Coronary artery (tissue), 2 donors: ENCODE data around the gene LRRK1.
A peak's percentile ranks its signal among the peaks of the same experiment; 100 is the strongest.

Source experiments
- DNase-seq: peaks from one replicate; pipeline ENCODE4 v3.0.0-alpha.2; 2017; ENCODE audit warnings: low spot score
- H3K27ac ChIP-seq, 2 donors: fragments of 200-600 bp; sonication (generic); one replicate each; pipeline ENCODE4 v1.5.1; 2016 to 2019
- H3K4me3 ChIP-seq: fragments of 200-600 bp; sonication (generic); 2 replicates; pipeline ENCODE4 v1.5.1; 2016; ENCODE audit warnings: mild to moderate bottlenecking, moderate library complexity
- TF ChIP-seq, protein P1 (sequence below): fragments of 200-600 bp; sonication (generic); IDR thresholded peaks from one replicate; pipeline ENCODE4 v1.5.1; 2019; ENCODE audit warnings: antibody characterized with exemption

Gene LRRK1

DNA sequence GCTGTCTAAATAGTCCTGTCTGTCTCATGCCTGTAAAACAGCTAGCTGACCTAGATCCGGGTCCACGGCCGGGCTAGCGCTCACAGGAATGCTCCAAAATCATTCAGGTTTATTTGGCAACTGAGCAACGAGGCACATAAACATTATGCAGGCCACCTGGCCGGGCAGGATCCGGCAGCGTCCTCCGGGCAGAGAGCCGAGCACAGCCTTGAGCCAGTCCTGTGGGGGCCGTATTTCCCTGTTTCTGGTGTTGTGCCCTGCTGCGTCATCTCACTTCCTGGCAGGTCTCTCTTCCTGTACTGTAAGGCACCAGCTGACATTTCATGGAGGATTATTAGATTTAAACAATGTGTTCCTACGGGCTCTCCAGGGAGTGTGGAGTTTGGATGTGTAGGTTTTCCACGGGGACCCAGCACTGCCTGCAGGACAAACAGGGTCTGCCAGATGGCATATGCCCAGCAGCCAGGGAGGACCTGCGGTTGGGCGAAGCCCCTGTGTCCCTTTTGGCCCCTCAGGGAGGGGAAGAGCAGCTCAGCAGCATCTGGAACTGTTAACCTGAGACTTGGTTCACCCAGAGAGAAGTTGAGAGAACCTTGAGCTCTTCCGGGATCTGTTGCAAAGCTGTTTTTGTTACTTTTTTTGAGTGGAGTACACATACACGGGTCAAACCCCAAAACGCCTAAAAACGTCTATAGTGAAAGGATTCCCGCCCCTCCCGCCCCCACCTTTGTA is 16.6 kb upstream of the LRRK1 start:
- TF ChIP-seq, protein P1, sequence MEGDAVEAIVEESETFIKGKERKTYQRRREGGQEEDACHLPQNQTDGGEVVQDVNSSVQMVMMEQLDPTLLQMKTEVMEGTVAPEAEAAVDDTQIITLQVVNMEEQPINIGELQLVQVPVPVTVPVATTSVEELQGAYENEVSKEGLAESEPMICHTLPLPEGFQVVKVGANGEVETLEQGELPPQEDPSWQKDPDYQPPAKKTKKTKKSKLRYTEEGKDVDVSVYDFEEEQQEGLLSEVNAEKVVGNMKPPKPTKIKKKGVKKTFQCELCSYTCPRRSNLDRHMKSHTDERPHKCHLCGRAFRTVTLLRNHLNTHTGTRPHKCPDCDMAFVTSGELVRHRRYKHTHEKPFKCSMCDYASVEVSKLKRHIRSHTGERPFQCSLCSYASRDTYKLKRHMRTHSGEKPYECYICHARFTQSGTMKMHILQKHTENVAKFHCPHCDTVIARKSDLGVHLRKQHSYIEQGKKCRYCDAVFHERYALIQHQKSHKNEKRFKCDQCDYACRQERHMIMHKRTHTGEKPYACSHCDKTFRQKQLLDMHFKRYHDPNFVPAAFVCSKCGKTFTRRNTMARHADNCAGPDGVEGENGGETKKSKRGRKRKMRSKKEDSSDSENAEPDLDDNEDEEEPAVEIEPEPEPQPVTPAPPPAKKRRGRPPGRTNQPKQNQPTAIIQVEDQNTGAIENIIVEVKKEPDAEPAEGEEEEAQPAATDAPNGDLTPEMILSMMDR: no peak
- Histone ChIP-seq H3K4me3 (peak overlapping the region; percentile 64), H3K27ac (peak overlapping the region; percentile 49 to 81)
- DNase-seq: peak; percentile 76

DNA sequence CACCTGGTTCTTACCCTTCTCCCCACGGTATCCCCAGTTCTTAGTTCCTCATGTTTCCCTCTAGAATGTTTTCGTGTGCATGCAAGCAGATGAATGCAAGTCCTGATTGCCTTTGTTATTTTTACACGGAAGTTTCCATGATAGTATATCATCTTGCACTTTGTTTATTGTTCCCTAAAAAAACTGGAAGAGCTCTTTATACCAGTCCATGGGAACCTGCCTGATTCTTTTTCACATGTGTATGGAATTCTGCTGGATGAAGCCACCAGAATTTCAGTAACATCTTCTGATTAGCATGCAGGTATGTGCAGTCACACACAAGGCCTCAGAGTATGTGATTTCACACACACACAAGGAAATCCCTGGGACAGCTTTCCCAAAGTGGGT is 16.0 kb upstream of the LRRK1 start:
- TF ChIP-seq, protein P1: no peak
- peak overlapping the region; percentile 49 to 81 for H3K27ac ChIP-seq
- peak; percentile 14 for DNase-seq
- no peak overlapping the region for H3K4me3 ChIP-seq

DNA sequence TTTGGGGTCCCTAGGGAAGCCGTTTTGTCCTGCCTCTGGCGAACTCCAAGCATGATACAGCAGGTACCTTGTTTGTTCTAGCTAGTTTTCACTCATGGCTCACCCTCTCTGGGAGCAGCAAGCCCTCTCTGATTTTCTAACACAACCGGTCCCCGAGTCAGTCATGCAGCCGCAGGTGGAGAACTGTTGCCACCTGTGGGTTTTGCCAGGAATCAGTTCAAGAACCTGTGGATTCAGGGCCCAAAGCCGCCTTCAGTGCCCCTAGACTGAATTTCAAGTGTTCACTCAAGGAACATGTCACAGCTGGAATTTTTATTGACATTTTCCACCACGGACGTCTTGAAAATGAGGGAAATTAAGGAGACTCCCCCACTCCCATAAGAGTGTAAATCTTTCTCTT is 13.3 kb upstream of the LRRK1 start:
- TF ChIP-seq, protein P1: no peak
- H3K27ac ChIP-seq: no peak overlapping the region
- no peak overlapping the region for H3K4me3 ChIP-seq
- DNase-seq: peak; percentile 5

DNA sequence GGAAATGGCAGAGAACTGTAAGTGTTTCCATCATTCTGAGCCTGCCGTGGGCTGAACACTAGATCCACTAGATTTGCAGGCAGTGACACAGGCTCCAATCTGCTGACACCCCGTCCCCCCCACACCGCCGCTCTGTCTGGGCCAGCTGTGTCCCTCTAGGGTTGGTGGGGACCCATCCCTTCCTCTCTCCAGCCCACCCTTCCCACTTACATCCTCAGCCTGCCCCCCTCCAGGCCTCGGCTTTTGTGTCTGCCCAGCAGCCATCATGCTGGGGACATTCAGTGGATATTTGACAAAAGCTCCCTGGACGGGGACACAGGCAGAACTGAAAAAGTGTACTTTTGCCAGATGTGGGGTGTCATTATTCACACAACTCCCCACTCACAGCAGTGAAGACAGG is 10.7 kb upstream of the LRRK1 start:
- Histone ChIP-seq H3K4me3 (no peak overlapping the region), H3K27ac (no peak overlapping the region)
- TF ChIP-seq, protein P1: no peak
- DNase-seq: no peak

DNA sequence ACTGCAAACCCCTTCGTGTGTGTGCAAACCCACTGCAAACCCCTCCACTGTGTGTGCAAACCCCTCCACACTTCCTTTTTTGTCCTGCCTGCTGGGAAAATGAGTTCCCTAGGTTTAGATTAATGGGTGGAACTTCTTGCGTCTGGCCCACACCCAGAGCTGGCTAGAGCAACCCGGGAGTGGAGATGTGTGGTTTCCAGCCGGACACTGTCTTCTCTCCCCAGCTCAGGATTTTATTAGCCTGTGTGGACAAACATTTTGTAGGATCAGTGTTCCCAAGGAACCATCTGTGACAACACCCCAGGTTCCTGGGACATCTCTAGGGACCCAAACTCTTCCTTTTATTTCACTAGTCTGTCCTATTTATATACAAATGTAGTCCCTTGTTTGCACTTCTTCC is 9.6 kb upstream of the LRRK1 start:
- Histone ChIP-seq H3K4me3 (no peak overlapping the region), H3K27ac (no peak overlapping the region)
- TF ChIP-seq, protein P1: no peak
- DNase-seq: peak; percentile 22

DNA sequence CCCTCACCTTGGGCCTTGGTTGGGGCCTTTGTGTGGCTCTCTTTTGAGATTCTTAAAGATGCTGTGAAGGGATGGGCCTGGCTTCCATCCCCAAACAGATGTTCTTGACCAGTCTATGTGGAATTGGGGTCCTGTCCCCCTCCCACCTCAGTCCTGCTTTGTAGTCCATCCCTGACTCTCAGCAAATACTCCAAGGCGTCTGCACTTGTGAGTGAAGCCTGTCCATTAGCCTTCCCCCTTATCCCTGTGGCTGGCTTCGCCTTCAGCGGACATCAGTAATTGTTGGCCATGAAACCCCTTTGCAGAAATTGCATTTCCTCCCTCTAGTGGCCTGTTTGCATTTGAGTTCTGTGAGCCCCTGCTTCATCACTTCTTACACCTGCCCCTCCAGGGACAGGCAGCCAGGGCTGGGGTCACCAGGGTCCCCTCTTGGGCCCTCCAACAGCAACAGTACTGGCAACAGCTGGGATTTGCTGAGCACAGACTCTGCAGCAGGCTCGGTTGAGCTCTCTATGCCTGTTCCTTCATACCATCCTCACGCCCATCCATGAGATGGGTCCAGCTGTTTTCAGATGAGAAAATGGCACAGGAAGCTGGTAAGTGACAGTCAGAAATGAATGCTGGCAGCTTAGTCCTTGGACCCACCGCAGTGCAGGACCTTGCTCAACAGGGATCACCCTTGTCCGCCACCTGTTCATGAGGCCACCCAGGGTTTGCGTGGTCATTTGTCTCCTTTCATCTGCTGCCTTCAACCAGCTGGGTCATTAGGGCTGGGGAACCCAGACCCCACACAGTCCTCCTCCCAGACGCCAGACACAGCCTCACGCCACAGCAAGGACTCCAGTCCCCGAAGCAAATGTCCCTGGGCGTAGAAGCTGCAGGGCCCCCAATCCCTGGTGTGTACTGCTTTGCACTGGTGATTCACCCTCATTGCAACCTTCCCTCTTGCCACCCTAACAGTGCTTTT is 8.9 kb upstream of the LRRK1 start:
- peak; percentile 64 for DNase-seq
- TF ChIP-seq, protein P1: no peak
- H3K4me3 ChIP-seq: no peak overlapping the region
- no peak overlapping the region for H3K27ac ChIP-seq
